ENCODE results near the gene TCAIM. TPM values are rescaled to one million over a fixed set of nuclear protein-coding genes. Genes with fewer than 3 reads are reported as not detected.
A peak's percentile ranks its signal among the peaks of the same experiment; 100 is the strongest.

The TCAIM gene
- total and polyA plus RNA-seq, 9 of the 15 experiments (the other 6 are each of a cell fraction or from before 2014, with no cell fraction given) = 19.7 to 53.3 (median 36.9) TPM

- peak in 1 of 2 experiments; percentile 93 for TF ChIP-seq AFF1 (IDR thresholded peaks at IDR 0.05; ENCODE audit: low read depth in 1 of 2, partially characterized antibody in 2 of 2)
- peak; percentile 95 for TF ChIP-seq POLR2H (tag; IDR thresholded peaks at IDR 0.05; ENCODE audit: low read depth)
- TF ChIP-seq ZNF668 (CRISPR knock-in tag; IDR thresholded peaks at IDR 0.05) = no peak
- peak; percentile 90 for TF ChIP-seq CREB1 (IDR thresholded peaks at IDR 0.05)
- TF ChIP-seq CREB1 (CRISPR knock-in tag; IDR thresholded peaks at IDR 0.05) = peak; percentile 79
- 0 out of 2 replicates have a peak, but pooled peaks have one; percentile 1 for TF ChIP-seq DIDO1 (tag; IDR thresholded peaks at IDR 0.05; ENCODE audit: low read depth)
- peak; percentile 56 to 74; a peak in 2 of 4 replicates for TF ChIP-seq SIN3A (IDR thresholded peaks at IDR 0.05; ENCODE audit: borderline replicate concordance in 2 of 2, control insufficient read depth in 1 of 2, low read depth in 2 of 2, low read length in 2 of 2)
- peak; percentile 45; the same call in 1 of the 2 replicates for TF ChIP-seq NR2C1 (IDR thresholded peaks at IDR 0.05)
- TF ChIP-seq NR2C1 (tag; IDR thresholded peaks at IDR 0.05) = peak; percentile 82
- 0 out of 2 replicates have a peak, but pooled peaks have one; percentile 37 for TF ChIP-seq ZBTB33 (CRISPR knock-in tag; IDR thresholded peaks at IDR 0.05)
- TF ChIP-seq ZC3H11A (IDR thresholded peaks at IDR 0.05; ENCODE audit: low read depth, low read length) = peak; percentile 63; the same call in 1 of the 2 replicates
- no peak for TF ChIP-seq MCM7 (IDR thresholded peaks at IDR 0.05)
- TF ChIP-seq ZNF165 (CRISPR knock-in tag; IDR thresholded peaks at IDR 0.05; ENCODE audit: borderline replicate concordance) = 0 out of 2 replicates have a peak, but pooled peaks have one; percentile 30
- peak; percentile 89 for TF ChIP-seq GABPA (tag; conservative IDR thresholded peaks at IDR 0.05; ENCODE audit: low read depth)
- TF ChIP-seq NFYB (IDR thresholded peaks at IDR 0.05; ENCODE audit: extremely low read depth, insufficient read length) = no peak
- TF ChIP-seq ARID3A (IDR thresholded peaks at IDR 0.05; ENCODE audit: borderline replicate concordance, low read depth, low read length) = peak; percentile 84; the same call in 1 of the 2 replicates
- peak; percentile 73 for TF ChIP-seq KLF1 (tag; IDR thresholded peaks at IDR 0.05)
- TF ChIP-seq ZFX (CRISPR knock-in tag; IDR thresholded peaks at IDR 0.05) = peak; percentile 91
- TF ChIP-seq ZNF184 (CRISPR knock-in tag; IDR thresholded peaks at IDR 0.05) = no peak
- peak; percentile 98 for TF ChIP-seq ETV5 (CRISPR knock-in tag; IDR thresholded peaks at IDR 0.05; ENCODE audit: low read depth)
Observed at GRCh38 chr3:44439499-44440295, 101.1 kb downstream of the TCAIM start (continued).

All from K562 (cell line).